Activated T-helper 1 cell treated with Interleukin-2 at 50 U/mL for 16 hours (primary cell): ENCODE results near the gene SDHA.
"Not testable (repeated sequence)": the region's sequence is repeated elsewhere in the genome, so short reads cannot be mapped to it uniquely, and the experiment has no call there.

Experiments used
- DNase-seq: peaks from one replicate; pipeline ENCODE4 v3.0.0-alpha.2; 2020; ENCODE audit warnings: low read depth

SDHA gene

DNA sequence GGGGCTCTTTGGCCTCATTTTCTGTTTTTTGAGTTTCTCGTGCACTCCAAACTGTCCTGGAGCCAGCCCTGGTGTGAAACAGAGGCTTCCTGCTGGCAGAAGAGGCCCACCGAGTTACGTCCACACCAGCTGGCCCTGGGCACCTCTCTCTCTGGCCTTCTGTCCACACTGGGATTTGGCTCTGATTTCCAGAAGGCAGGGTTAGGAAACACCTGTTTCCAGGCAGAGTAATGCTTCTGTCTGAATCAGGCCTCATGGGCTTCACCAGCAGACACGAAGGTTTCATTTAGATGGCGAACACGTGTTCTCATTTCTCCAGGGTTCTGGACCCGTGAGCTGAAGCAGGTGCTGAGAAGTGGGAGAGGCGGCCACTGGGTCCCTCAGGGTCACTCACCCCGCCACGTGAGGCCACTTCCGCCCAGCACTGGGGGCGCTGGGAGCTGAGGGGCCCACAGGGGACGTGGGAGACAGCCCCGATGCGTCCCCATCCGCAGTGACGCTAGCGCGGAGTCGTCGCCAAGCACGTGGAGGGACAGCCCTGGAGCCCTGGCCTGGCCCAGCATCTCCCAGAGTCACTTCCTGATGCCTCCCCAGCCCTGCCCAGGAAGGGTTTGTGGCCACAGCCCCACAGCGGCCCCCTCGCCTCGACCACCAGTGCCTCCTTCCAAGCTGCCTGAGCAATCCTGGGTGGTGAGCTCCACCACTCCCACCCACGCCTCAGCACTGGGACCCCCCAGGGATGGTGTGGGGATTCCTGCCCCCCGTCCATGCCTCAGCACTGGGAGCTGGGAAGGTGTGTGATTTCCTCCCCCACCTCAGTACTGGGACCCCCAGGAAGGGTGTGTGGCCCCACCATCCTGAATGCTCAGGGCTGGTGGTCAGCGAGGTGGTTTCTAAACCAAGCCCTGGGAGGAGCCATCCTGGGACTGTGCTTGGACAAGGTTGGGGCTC is 31.8 kb upstream of the SDHA start:
- DNase-seq: no peak

DNA sequence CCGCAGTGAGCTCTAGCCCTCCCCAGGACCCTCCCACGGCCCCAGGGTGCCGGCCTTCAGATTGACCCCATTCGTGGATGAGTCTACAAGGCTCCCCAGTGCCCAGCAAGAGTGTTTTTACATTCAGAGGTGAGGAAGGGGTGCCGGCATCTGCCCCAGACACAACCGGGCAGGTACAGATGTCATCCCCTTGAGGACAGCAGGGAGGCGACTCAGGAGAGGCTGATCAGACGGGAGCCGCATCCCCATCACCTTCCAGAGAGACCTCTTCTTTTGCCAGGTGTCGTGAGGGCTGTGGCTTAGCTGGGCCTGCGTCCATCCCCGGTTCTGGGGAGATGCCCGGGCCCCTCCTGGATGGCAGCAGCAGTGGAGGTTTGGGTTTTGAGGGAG is 31.1 kb upstream of the SDHA start:
- DNase-seq: no peak

DNA sequence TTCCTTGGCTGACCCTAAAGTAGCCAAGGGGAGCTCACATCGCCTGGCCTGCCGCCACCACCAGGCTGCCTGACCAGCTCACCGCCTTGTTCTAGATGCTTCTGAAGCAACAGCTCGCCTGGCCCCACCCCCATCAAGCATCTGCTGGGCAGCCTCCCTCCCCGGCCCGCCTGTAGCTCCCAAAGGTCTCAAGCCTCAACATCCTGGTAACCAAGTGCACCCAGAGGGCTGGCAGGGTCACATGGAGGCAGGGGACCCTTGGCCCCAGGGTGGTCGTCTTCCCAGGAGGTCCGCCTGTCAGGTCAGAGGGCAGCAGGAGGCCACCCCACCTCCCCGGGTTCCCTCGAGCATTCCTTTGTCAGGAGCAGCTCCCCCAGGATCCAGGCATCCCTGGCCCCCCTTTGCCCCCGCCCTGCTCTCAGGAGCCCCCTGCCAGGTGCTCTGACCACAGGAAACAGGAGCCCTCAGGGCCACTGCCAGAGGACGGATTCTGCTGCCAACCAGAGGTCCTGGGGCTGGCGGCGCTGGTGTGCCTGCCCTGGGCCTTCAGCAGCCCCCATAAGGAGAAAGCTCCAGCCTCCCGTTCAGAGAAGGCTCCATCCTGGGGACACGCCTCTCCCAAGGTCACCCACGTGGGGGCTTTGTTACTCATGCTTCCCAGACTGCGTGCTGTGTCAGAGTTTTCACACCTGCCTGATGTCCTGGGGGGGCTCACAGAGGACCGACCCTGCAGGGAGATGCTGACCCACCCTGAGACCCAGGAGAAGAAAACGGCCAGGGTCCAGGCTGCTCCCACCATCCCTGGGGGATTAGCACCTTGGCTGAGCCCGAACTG is 30.3 kb upstream of the SDHA start:
- no peak for DNase-seq

DNA sequence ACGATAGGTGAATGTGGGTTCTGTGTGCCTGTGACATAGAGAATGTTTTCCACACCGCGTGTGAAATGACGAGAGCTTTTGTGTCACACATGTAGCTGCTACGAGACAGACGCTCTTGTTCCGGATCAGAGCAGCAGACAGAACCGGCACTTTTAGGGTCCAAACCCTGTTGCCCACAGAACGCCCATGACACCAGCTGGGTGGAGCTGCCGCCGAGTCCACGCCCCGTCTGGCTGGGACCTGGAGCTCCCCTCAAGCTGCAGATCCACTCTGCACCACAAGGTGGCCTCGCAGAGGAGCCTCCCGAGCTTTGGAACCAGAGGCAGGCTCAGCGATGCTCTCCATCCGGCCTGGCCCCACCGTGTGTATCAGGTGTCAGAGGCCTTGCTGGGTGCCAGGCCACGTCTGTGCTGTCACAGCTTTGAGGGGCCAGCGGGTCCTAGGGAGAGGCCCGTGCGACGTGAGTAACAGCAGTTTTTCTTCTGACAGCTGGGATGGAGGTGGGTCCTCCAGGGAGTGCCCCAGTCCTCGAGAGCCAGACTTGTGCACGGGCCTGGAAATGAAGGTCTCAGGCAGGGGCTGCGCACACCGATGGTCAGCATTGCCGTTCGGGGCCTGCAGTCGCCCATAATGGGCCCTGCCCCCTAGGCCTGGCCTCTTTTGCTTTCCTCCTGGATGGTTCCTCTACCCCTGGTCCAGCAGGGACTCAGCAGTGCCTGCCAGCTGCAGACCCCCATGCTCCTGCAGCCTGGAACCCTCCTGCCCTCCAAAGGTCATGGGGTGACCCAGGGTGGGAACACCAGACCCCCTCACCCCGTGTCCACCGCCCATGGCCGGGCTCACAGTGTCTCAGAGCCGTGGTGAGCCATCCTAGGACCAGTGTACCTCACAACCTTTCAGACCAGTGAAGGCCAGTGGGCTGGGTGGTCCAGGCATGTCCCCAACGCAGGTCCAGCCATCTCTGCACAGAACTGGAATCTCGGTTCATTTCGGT is 29.3 kb upstream of the SDHA start:
- peak; percentile 73 for DNase-seq

DNA sequence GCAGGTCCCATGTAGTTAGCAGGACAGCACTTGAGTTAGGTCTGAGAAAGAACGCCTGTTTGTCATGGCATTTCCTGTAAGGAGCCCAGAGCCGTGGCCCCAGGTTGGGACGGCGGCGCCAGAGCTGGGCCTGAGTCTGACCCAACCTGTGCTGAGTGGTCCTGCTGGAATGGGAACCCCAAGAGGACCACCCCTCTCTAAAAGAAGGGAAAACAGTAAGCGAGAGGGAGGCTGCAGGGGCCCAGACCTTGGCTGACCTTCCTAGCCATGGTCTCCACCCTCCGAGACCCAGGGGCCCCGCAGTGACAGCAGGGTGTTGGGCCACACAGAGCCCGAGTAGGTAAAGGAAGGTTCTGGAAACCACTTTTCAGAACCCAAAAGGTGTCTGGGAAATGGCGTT is 28.6 kb upstream of the SDHA start:
- no peak for DNase-seq

DNA sequence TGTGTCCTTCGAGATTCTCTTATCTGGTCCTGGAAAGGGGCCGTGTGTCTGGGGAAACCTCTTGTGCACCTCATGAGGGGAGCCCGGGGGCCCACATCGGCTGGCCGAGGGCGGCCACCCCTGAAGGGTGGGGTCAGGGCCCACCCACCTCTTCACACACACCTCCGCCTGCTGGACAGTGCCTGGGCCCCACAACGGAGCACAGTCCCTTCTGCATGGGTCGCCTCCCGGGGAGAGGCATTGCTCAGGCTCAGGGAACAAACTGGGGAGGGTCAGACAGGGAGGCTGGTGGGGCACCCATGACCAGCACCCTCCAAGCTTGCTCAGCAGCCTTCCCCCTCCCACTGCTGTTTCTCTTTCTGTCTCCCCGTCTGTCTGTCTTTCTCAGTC is 28.1 kb upstream of the SDHA start:
- no peak for DNase-seq

DNA sequence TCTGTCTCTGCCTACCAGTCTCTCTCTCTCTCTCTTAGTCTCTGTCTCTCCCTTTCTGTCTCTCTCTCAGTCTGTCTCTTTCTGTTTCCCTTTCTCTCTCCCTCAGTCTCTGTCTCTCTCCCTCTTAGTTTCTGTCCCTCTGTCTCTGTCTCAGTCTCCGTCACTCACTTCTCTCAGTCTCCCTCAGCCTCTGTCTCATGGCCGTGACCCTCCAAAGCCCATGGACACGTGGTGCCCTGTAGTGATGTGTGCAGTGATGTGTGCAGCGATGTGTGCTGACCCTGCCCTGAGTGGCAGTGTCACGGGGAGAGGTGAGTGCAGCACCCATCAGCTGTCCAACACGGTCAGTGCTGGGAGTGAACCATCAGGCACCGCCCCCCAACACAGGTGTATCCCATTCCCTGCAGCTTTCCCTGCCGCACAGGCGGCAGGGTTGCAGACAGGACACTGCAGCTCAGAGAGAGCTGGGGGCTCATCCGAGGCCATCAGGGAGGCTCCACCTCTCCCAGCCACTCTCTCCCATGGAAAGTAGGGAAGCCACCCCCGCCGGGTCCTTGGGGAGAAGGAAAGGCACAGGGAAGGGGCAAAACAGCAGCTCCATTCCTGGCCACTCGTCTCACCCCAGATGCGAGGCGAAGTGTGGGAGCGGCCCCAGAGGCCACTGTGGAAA is 27.6 kb upstream of the SDHA start:
- no peak for DNase-seq

DNA sequence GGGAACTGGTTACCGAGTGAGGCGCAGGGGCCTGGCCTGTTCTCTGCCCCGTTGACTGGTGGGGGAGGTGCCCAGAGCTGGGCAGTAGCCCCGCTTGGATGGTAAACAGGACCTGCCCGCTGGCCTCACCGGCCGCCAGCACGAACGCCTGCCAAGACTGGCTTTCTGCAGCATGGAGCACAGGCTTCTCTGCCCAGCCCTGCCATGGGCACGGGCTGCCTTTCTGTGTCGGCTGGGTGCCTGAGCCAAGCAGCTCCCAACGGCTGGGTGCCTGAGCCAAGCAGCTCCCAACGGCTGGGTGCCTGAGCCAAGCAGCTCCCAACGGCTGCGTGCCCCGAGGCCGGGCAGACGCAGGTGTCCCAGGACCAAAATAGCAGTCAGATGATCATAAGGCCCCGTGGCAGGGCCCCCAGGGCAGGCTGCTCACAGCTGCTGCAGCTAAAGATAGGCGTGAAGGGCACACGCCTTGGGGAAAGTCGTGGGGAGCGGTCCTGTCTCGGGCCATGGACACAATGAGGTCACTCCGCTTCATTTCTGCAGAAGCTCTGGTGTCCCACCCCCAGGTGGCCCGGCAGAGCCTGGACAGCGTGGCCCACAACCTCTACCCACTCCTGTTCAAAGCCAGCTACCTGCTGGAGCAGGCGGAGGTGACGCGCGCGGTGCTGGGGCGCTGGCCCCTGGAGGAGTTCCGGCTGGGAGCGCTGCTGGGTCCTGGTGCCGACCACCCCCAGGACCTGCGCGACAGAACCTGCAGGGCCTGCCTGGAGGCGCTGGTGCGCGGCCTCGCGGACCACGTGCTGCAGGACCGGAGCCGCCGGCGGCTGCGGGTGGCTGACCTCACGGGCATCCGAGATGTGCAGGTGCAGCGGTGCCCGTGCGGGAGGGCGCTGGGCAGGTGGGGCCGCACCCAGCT is 26.8 kb upstream of the SDHA start, which contains the start of gene LRRC14B:
Gene LRRC14B (plus strand): TSS at position 460 of the 913 bp plus-strand sequence. CDS start 44 bp downstream, at position 504.
- no peak for DNase-seq

DNA sequence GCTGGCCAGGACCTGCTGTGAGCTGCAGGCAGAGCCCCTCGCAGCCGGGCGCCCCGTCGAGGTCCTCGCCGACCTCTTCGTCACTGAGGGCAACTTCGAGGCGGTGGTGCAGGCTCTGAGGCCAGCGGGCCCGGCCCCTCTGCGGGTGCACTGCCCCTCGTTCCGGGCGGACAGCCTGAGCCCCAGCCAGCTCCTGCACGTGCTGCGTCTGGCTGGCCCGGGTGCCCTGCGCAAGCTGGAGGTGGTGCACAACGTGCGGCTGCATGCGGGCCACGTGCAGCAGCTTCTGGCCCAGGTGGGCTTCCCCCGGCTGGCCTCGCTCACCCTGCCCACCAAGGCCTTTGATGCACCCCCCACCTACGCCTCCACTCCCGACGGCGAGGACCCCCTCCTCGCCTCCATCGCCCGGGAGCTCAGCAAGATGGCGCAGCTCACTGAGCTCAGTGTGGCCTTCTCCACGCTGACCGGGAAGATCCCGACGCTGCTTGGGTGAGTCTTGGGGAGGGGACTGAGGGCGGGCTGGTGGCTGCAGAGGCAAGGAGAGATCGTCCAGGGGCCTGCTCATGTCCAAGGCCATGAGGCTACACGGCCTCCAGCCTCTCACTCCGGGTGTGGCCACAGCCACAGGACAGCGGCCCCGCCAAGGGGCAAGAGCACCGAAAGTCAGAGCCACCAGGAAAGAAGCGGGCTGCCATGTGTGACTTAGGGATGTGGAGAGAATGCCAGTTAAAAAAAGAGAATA is 26.0 kb upstream of the SDHA start:
- DNase-seq: no peak

DNA sequence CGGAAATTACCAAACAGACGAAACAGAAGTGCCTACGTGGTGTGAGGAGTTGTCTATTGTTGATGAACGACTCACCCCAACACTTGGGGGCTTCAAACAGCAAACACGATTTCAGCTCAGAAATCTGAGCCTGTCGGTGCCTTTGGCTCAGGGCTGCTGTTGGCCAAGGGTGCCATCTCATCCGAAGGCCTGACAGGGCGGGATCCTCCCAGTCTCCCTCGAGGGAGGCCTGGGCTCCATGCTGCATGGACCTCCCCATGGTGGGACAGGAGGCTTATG is 25.5 kb upstream of the SDHA start:
- no peak for DNase-seq

DNA sequence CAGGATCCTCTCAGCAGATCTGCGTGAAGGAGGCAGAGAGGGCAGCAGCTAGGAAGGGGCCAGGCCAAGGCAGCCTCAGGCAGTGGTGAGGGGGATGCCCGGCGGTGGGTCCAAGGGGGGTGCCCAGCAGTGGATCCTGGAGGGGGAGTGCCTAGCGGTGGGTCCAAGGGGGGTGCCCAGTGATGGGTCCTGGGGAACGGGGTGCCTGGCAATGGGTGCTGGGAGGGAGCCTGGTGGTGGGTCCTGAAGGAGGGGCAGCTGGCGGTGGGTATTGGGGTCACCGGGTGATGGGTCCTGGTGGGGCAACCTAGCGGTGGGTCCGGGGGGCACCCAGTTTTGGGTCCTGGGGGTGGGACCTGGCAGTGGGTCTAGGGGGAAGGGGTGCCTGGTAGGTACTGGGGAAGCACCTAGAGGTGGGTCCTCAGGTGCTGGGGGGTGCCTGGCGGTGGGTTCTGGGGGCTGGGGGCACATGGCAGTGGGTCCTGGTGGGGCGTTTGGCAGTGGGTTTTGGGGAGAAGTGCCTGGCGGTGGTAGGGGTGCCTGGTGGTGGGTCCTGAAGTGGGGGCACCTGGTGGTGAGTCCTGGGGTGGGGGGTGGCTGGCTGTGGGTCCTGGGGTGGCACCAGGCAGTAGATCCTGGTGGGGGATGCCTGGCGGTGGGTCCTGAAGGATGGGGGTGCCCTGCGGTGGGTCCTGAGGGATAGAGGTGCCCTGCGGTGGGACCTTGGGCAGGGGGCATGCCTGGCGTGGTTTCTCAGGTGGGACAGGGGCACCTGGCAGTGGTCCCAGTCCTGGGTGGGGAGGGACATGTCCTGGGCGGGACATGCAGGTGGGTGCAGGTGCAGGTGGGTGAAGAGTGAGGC is 24.9 kb upstream of the SDHA start:
- DNase-seq: no peak

DNA sequence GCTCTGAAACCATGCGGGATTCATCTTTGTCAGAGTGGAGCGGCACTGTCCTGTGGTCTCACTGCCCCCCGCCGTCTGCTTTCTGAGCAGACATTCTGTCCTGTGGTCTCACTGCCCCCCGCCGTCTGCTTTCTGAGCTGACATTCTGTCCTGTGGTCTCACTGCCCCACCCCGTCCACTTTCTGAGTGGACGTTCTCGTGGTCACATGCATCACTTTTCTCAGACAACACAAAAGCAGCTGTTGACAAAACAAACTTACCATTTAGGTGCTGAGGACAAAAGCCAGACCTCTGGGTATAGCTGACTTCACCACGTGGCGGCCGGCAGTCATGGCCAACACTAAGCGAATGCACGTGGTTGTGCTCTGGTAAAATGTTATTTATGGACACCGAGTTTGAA is 24.0 kb upstream of the SDHA start:
- no peak for DNase-seq

DNA sequence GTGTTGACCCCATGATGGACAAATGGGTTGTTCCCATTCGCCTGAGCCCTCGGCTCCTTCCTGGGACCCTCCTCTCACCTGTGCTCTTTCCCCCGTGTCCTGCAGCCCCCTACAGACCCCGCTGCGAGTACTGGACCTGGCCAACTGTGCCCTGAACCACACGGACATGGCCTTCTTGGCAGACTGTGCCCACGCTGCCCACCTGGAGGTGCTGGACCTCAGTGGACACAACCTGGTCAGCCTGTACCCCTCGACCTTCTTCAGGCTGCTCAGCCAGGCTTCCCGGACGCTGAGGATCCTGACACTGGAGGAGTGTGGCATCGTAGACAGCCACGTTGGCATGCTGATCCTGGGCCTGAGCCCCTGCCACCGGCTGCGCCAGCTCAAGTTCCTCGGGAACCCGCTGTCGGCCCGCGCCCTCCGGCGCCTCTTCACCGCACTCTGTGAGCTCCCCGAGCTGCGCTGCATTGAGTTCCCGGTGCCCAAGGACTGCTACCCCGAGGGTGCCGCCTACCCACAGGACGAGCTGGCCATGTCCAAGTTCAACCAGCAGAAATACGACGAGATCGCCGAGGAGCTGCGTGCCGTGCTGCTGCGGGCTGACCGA is 23.4 kb upstream of the SDHA start:
- no peak for DNase-seq

DNA sequence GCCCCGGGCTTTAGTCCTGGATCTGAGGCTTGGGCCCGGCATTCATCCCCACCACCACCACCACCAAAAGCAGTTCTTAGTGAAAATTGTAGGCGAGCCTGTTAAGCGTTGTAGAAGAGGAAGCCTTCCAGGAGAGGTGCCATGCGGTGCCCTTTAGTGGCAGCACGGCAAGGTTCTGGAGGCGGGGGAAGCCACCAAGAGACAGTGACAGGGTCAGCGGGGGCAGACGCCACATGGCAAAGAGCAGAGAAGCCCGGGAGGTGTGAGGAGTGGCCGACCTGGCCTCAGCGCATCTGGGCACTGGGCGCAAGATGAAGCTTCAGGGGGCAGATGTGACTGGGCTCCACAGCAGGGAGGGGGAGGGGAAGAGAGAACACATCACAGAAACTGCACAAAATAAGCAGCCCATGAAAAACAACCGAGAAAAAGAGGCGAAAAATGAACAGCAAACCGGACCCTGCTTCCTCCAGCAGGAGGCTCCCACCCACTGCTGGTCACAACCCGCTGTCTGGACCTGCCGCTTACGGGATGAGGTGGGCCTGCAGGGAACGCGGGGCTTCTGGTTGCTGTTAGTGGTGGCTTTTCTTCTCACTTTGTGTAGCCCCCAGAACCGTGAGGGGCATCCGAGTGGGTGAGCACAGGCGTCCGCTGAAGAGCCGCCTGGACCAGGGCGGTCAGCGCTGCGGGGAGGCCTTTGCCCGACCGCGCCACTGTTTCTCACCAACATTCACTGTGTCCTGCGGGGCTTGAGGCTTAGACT is 22.5 kb upstream of the SDHA start:
- DNase-seq: no peak

DNA sequence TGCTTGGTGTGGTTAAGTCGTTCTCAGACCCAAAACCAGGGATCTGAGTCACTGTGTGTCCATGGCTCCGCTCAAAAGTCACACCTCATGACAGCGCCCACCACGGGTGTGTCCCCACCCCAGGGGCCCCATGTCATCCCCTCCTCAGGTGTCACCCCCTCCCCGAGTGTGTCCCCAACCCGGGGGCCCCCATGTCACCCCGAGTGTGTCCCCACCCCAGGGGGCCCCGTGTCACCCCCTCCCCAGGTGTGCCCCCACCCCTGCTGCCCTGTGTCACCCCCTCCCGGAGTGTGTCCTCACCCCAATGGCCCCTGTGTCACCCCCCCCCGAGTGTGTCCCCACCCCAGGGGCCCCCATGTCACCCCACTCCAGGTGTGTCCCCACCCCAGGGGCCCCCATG is 21.8 kb upstream of the SDHA start:
- no peak for DNase-seq

DNA sequence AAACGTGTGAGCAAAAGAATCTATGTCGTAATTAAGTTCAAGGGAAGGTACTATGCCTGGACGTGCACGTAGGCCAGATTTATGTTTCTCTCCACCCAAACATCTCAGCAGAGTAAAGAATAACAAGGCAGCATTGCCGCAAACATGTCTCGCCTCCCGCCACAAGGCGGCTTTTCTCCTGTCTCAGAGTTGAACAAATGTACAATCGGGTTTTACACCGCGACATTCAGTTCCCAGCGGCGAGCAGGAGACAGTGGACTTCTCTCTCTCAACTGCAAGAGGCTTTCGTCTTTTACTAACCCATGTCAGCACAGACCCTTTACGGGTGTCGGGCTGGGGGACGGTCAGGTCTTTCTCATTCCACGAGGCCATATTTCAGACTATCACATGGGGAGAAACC is 21.1 kb upstream of the SDHA start:
- not testable (repeated sequence) for DNase-seq

DNA sequence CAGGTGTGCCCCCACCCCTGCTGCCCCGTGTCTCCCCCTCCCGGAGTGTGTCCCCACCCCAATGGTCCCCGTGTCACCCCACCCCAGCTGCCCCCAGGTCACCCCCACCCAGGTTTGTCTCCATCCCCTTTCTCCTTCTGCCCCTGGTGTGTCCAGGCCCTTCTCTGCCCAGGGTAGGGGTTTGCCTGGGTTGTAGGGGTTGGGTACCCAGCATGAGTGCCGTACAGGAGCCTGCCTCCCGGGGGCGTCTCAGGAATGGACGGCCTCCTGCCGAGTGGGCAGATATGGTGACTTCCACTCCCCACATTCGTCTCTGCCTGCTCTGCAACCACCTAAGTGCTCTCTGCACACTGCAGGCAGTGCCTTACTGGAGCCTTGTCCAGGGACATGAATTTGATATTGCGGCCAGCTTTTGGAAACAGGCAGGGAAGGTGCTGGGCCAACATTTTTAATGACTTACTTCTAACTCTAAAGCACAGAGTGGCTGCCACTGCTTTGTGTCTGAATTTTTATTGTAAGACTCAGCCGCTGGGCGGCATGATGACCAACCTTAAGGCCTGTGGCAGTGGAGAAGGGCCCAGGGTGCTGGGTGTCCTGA is 20.1 kb upstream of the SDHA start:
- DNase-seq: no peak
